GM12891 (cell line): Measurements from ENCODE around the gene ASNSD1.

Experiments
- PAX5 ChIP-seq: IDR thresholded peaks from 2 replicates; pipeline ENCODE4 v1.6.1; 2011; ENCODE audit warnings: low read length, moderate library complexity, mild to moderate bottlenecking; ENCODE audit not compliant: insufficient read depth, severe bottlenecking
- POLR2A ChIP-seq: IDR thresholded peaks from 2 replicates; pipeline ENCODE4 v1.6.1; 2011; ENCODE audit warnings: low read depth, low read length, control low read depth
- POLR2AphosphoS5 ChIP-seq: IDR thresholded peaks from 2 replicates; pipeline ENCODE4 v1.6.1; 2011; ENCODE audit warnings: low read depth, low read length, control low read depth
- POU2F2 ChIP-seq: IDR thresholded peaks from 2 replicates; pipeline ENCODE4 v1.6.1; 2011; ENCODE audit warnings: low read depth, mild to moderate bottlenecking, control low read depth, low read length, moderate library complexity
- SPI1 ChIP-seq: IDR thresholded peaks from 2 replicates; pipeline ENCODE4 v1.6.1; 2011; ENCODE audit warnings: low read depth, low read length, control low read depth
- TAF1 ChIP-seq: IDR thresholded peaks from 2 replicates; pipeline ENCODE4 v1.6.1; 2011; ENCODE audit warnings: low read depth, low read length, control low read depth

DNA sequence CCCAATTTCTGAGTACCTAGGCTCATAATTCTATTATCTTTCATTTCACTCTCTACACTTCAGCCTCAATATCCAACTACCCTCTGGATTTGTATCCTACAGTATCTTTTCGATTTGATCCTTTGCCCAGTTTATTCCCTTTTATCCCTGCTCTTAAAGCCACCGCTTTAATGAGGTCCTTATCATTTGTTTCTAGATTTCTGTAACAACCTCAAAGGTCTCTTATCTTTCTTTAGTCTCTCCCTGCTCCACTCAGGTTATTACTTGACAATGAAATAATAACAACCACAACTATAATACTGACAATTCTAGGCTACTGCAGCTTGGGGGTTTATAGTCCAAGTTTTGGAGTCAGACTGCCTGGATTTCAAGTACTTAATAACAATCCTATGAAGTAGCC lies 25.9 kb upstream of the ASNSD1 start:
- TF ChIP-seq TAF1 (no peak), POLR2A (no peak), SPI1 (no peak), POLR2AphosphoS5 (no peak), POU2F2 (no peak), PAX5 (no peak)
